Bone marrow (tissue), 2 donors: Measurements from ENCODE around the gene FAM9C.

Source experiments
- DNase-seq, 2 donors: peaks; one replicate each; lab custom pipeline; 2025; lab: John Stamatoyannopoulos, UW

FAM9C gene

GRCh38 chrX:13043138-13043537, 1.3 kb downstream of the FAM9C start:
- DNase-seq = no peak

DNA sequence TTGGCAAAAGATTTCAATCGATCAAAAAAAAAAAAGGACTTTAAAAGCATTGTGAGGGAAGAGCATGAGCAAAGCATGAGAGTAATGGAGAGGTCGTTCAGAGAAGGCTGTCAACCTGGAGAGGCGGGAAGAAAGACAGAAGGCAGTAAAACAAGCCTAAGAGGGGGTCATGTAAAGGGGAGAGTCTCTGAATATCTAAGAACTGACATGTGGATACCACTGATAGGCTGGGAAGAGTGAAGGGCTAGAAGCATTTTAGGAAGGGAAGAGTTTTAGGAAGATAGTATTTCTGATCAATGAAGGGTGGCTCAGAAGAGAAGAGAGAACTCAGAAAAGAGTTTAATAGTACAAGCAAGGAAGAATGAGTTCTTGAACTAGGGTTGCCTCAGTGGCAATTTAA, 7.5 kb downstream of the FAM9C start:
- no peak for DNase-seq

DNA sequence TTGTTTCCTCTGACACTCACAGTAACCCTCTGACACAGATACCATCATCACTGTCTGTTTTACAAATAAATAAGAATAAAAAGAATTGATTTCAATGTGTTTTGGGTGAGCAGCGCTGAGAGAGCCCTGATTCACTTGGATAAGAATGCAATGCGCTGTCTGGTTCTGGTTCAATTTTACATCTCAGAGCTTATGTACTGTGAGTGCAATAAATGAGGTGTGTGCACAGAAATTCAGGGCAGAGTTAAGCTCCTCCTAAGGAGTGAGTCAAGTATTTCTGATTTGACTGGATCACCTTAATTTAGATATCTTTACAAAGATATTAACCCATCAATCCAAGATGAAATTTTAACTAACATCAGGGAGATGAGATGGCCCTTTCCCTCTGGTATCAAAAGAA, 11.2 kb downstream of the FAM9C start:
- DNase-seq = no peak

DNA sequence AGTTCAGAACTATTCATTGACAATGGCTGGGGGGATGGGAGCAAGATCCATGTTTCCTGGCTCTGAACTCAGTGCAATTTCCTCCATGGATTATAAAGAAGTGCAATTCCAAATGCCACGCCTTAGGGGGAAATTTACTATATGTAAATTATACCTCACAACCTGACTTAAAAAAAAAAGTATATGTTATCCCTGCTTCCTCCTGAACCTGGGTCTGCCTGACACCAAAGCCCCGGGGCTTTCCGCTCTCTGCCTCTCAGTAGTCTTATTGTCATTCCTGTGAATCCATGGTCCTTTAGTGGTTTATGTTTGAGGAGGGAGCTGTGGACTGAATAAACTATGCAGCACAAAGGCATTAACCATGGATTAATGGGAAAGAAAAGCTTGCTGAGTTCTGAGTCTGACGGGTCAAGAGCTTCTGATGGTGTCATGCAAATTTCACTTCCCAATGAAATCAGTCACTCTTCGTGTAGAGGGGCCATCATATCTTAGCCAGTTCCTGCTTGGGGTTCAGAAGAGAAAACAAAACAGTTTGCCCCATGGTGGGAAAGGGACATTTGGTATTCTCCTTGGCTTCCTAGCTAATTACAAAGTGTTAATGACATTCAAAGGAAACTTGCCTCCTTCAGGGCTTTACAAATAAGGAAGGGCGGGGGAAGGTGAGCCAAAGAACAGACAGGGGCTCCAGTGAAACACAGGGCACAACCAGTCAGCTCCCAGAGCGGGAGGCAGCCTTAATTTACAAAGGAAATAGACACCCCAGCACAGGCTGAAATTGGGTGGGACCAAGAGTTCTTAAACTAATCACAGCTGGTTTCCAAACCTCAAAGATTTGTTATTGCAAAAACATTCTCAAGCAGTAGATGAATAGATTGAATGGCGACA, 14.3 kb downstream of the FAM9C start:
- DNase-seq = no peak

DNA sequence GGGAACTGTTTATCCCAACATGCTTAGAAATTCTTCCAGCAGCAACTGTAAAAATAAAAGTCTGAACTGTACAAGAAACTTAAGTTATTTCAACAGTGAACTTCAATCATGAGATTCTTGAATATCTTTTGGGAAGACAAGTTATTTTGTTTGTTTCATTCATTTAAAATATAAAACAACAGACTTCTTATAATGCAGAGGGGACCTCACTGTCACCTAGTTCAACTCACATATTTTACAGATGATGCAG, 14.9 kb downstream of the FAM9C start:
- no peak for DNase-seq

- no peak for DNase-seq
These were observed 15.4 kb downstream of the FAM9C start for GRCh38 chrX:13028871-13029636.

- no peak for DNase-seq
These were observed 17.4 kb downstream of the FAM9C start for GRCh38 chrX:13026877-13027652.

- no peak for DNase-seq
These were observed 19.4 kb downstream of the FAM9C start for GRCh38 chrX:13024986-13025385.

DNA sequence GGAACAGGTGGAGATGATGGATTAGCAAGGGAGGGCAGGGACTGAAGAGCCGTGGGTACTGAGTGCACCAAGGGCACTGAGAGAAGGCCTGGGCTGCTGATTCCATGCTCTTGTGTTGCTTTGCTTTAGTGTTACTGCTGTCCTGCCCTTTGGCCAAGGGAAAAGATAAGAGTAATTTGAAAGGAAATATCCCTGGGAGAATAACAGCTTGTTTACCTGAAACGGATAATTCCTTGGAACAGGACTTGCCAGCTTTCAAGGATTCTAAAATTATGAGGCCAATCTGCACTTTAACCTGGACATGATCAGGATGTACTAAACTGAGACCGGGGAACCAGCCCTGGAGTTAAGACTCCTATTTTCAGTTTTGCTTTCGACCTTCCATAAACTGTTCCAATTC, 20.4 kb downstream of the FAM9C start:
- DNase-seq = no peak

DNA sequence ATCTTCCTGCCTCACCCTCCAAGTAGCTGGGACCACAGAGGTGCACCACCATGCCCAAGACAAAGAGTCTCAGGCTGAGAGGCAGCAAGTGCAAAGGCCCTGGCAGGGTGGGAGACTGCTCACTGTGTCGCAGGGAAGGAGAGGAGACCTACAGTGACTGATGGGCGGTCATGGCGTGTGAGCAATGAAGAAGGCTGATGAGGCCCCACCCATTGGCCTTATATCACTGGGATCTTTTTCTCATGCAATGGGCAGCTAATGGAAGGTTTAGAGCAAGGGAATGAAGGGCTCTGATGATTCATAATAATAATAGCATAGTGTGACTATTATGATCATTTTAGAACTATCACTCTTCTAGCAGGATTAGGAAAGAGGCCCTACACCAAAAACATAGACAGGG, 20.9 kb downstream of the FAM9C start:
- DNase-seq = no peak

DNA sequence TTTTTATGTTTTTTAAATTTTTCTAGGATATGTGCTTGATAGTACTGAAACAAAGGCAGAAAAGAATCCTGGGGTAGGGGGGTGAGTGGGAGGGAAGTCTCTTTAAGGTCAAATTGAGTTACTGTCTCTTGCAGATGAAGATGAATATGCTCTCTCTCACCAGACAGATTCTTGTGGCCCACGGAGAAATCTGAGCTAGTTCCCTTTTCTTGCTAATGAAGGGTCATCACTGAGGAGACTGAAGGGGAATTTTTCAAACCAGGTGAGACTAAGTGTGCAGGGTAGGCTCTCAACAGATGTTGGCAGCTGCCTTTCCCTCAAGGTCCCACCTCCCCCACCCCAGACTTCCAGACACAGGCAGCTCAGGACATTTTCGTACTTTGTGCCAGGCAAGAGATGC, 21.5 kb downstream of the FAM9C start:
- DNase-seq = no peak

GRCh38 chrX:13016731-13017130, 27.7 kb downstream of the FAM9C start:
- DNase-seq = peak in 1 of 2 donors; percentile 8

DNA sequence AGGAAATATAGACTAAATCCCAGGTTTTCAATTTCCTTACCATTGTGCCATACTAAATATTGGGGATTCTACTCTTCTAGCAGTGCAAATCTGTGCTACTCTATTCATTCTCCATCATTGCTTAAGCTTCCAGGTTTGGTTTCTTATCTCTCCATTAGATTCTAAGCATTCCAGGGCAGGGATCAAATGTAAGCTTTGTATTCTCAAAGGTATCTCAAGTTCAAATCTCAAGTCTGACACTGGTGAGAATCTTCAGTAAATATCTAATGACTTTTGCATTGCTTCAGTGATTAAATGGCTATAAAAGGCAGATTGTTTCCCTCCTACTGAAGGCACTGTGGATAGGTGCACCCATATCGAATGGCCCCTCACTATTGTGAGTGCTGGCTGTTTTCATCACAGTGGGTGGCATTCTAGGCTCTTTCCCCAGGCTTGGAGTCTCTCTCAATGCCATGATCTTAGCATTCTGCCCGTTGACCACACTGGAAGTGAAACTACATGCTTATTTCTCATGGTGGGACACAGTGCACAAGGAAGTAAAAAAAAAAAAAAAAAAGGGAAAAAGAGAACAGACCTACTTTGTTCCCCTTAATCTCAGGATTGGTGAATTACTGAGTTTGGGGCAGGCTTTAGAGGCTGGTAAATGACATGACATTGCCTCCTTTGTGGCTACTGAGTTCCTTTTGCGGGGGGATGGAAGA, 28.7 kb downstream of the FAM9C start:
- DNase-seq = no peak

DNA sequence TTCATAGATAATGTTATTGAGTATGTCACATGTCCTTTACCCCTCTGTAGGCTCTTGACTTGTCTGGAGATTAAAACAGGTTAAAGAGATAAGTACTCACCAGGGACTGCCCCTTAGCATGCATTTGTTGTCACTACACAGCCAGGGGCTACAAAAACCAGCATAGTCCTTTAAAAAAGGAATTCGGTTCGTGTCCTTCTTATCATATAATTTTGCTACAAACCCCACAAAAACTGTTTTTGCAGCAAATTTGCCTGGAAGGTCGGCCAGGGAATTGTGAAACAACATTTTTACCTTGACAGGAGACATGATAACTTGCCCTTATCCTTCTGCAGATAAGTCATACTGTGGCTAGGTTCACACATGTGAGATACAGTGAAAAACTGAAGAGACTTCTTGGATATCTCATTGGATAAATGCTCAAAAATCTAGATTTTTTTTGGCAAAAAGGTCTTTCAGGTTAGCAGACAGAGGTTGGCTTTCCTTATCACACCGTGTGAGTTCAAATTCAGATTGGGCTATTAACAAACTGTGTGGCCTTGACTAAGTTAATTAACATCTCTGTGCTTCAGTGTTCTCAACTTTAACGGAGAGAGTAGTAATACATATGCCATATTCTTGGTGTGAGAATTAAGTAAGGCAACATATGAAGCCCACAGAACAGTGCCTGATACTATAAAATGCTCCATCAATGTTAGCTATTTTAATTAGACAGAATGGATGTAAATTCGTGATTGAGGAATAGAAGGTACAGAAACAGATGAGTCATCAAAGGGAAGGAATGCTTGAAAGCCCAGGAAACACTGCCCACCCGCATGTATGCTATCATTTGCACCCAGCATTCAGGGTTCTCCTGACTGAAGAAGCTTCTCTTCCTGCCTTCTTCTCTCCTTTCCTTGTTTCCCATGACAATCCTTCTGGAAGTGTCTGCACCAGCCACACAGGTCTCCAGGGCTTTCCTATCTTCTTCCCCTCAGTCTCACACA, 30.0 kb downstream of the FAM9C start:
- no peak for DNase-seq

- DNase-seq = peak in 1 of 2 donors; percentile 62
These were observed 30.9 kb downstream of the FAM9C start for GRCh38 chrX:13013363-13014110.

DNA sequence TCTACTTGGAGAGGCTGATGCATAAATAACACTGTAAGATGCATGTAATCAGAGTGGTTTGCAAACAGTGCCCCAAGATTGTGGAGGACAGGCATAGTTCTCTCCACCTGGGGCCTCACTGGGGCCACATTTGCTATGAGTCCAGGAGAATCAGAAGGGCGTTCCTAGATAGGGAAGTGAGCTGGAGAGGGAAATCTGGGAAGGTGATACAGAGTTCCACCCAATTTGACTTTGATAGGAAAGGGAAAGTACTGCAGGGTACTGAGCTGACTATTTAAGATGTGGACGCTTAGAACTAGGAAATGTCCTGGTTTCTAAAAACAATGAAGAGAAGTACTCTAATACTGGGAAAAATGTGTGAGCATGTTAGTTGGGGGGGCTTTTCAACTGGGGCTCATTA, 33.9 kb downstream of the FAM9C start:
- no peak for DNase-seq

- DNase-seq = no peak
These were observed 34.6 kb downstream of the FAM9C start for GRCh38 chrX:13009844-13010243.

DNA sequence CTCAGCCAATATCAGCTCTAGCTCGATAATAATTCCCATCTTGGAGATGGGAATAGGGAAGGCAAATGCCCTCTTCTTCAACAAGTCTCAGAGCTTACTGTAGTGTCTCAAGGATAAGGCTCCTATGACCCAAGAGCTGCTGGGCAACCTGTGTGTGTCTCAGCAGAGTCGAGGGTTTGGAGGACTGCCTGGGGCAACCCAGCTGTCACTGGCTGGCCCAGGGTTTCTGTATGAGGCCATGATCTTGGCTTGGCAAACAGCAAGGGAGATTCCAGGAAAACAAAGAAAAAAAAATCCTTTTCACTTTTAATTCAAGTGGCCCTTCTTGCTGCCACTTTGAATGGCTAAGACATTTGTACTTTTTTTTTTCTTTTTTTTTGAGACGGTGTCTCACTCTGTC, 35.1 kb downstream of the FAM9C start:
- DNase-seq = no peak

DNA sequence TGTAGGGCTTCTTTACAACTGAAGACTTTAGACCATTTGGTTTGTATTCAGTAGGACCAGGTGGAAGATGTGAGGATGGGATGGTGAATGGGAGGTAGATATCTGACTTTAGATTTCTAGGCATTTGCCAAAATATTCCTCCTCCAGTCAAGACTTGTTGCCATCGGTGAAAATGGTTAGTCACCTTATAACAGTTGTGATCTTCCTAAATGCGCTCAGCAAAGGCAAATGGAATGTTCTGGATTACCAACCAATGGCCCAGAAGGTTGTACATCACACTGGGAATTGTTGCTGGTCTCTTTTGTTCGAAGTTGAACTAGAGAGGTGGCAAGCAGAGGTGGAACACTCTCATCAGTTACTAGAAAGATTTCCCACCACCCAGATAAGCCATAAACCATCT, 35.6 kb downstream of the FAM9C start:
- DNase-seq = no peak

DNA sequence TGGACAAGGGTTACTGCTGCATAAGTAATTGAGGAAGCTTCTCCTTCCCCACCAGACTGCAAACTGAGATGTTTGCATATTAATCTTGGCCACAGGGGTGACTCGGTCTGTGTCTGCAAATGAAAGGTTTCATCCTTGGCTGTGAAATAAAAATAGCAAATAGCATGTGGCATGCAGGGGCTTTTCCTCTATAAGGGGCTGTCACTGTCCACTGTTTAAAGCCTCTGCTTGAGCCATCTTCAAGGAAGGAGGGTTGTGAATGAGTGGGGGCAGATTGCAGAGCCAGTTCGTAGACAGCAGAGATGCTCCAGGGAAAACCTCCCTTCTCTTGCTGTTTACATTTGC, 36.3 kb downstream of the FAM9C start:
- DNase-seq = no peak
